ENCODE data around the gene OMD.

OMD gene, protein sequence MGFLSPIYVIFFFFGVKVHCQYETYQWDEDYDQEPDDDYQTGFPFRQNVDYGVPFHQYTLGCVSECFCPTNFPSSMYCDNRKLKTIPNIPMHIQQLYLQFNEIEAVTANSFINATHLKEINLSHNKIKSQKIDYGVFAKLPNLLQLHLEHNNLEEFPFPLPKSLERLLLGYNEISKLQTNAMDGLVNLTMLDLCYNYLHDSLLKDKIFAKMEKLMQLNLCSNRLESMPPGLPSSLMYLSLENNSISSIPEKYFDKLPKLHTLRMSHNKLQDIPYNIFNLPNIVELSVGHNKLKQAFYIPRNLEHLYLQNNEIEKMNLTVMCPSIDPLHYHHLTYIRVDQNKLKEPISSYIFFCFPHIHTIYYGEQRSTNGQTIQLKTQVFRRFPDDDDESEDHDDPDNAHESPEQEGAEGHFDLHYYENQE

DNA sequence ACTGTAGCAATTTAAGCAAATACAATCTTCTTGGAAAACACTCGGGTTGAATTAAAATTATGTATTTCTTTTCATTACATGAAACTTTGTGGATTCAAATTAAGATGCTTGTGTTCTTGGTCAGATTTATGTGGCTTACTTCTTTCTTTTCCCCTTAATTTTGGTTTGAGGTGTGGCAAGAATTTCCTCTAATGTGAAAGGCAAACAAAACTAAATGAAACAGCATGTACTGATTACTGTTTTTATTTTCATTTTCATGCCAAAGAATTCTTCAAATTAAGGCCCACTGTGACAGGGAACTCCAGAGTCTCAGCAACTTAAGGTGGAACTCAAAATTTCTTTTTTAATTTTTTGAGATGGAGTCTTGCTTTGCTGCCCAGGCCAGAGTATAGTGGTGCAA lies at the start of gene OMD:
OMD (minus strand) TSS at position 132 of the 400 bp plus-strand sequence. CDS start 6,913 bp downstream, outside the sequence.
- FAIRE-seq (no peak), DNase-seq (ENCODE audit: insufficient read length, low spot score) (no peak)
- TF ChIP-seq, protein P1, sequence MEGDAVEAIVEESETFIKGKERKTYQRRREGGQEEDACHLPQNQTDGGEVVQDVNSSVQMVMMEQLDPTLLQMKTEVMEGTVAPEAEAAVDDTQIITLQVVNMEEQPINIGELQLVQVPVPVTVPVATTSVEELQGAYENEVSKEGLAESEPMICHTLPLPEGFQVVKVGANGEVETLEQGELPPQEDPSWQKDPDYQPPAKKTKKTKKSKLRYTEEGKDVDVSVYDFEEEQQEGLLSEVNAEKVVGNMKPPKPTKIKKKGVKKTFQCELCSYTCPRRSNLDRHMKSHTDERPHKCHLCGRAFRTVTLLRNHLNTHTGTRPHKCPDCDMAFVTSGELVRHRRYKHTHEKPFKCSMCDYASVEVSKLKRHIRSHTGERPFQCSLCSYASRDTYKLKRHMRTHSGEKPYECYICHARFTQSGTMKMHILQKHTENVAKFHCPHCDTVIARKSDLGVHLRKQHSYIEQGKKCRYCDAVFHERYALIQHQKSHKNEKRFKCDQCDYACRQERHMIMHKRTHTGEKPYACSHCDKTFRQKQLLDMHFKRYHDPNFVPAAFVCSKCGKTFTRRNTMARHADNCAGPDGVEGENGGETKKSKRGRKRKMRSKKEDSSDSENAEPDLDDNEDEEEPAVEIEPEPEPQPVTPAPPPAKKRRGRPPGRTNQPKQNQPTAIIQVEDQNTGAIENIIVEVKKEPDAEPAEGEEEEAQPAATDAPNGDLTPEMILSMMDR (IDR thresholded peaks at IDR 0.05; ENCODE audit: insufficient read depth, missing control alignments), result no peak

DNA sequence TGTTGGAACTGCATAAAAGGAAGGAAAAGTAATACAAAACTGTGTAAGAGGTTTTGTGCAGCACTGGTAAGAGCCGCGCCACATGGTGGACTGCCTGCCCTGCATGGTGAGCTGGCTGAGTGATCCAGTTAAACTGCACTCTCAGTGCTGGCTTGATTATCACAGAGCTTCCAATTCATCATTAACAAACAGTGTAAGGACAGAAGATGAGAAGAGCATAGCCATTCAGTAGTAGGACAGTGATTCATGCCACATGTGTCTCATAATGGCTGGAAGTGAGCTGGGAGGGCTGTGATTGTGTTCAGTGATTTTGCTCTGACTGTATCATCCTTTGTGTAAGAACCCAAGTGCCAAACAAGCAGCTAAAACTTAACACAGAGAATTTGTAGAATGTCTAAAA lies 43.9 kb upstream of the OMD start:
- TF ChIP-seq, protein P1 (IDR thresholded peaks at IDR 0.05; ENCODE audit: insufficient read depth, missing control alignments), result no peak
- FAIRE-seq (no peak), DNase-seq (ENCODE audit: insufficient read length, low spot score) (no peak)

DNA sequence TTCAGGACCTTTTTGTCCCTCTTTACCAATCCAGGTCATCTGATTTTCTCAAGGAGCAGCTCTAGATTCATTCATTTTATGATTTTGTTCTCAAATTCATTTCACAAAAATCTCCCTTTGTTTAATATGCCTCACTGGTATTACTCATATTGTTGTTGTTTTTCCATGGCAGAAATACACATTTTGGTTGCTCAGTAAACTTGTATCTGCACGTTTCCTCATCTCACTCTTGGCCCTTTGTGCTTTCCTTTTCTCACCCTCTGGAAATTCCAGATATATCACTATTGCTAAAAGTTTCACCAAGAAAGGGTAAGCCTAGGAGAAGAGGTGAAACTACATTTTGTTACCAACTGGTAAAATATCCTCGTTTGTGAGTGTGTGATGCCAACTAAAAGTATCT lies 43.2 kb upstream of the OMD start:
- DNase-seq (ENCODE audit: insufficient read length, low spot score), result no peak
- FAIRE-seq, result no peak
- TF ChIP-seq, protein P1 (IDR thresholded peaks at IDR 0.05; ENCODE audit: insufficient read depth, missing control alignments), result no peak

DNA sequence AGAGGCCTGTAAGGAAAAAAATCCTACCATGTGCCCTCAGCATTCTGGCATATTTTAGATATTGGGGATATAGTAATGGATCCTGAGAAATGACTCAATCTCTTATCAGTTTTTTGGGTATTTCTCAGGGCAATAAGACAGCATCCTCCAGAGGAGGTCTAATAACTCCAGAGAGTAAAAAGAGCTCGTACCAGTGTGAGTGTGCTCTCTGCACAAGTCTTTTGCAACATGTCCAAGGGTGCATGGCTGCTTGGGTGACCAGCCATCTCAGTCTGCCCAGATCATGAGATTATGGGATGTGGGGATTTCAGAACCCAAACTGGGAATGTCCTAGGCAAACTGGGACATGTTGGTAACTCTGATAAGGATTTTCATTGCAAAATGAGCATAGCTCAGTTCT lies 42.8 kb upstream of the OMD start:
- FAIRE-seq (no peak), DNase-seq (ENCODE audit: insufficient read length, low spot score) (no peak)
- TF ChIP-seq, protein P1 (IDR thresholded peaks at IDR 0.05; ENCODE audit: insufficient read depth, missing control alignments), result no peak

DNA sequence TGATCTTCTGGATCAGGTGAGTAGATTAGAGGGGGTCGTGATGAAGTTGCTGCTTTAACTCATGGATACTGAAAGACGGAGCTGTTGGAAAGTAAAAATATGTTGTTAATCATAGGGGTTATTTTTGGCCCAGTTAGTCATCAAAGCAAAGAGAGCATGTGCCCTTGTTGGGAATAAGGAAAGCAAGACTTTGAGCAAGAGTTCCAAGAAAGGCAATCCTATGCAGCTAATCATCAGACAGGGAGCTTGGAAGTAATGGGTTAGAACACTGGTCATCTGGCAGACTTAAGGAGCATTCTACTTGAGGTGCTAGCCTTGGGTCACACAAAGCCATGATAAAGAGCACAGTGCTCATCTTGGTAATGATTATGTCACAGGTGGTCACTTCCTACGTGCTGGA lies 39.7 kb upstream of the OMD start:
- TF ChIP-seq, protein P1 (IDR thresholded peaks at IDR 0.05; ENCODE audit: insufficient read depth, missing control alignments), result no peak
- DNase-seq (ENCODE audit: insufficient read length, low spot score), result no peak
- FAIRE-seq, result no peak

DNA sequence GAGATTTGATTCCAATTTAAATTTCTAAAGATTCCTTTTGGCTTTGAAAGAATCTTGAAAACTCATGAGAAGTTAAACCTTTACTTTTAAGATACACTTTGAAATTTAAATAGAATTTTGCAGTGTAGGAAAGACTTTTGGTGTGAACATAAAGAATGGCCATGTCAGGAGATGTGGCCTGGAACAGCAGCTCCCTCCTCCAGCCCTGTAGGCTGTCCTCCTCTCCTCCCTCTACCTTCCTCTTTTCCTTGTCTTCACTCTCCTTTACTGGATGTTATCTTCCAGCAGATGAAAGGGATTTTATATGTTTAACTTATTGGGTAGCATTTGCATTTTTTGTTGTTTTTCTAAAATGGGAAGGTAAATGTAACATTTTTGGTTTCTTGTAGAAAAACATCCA lies 39.1 kb upstream of the OMD start:
- FAIRE-seq (no peak), DNase-seq (ENCODE audit: insufficient read length, low spot score) (no peak)
- TF ChIP-seq, protein P1 (IDR thresholded peaks at IDR 0.05; ENCODE audit: insufficient read depth, missing control alignments), result no peak

DNA sequence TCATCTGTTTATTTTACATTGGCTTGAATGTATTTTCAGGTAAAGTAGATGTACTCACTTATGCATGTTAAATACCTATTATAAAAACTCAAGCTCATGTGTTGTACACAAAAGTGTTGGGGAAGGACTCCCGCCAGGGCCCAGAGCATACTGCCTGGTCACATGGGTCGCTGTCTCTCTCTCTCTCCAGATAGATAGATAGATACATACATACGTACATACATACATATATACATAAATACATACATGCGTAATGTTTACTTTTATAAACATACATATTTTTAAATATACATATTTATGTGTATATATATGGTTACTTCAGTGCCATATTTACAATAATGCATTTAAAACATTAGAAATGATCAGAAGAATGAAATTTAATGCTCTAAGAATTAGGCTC lies 33.3 kb upstream of the OMD start:
- no peak for FAIRE-seq

More for the DNA sequence above, 33.3 kb upstream of the OMD start:
- TF ChIP-seq, protein P1 (IDR thresholded peaks at IDR 0.05; ENCODE audit: insufficient read depth, missing control alignments), result no peak
- DNase-seq (ENCODE audit: insufficient read length, low spot score), result no peak
